GM20000 (cell line): ENCODE measurements around the gene OR2T33.
"Not testable (repeated sequence)": the region's sequence is repeated elsewhere in the genome, so short reads cannot be mapped to it uniquely, and the experiment has no call there.

Experiments used
- DNase-seq: peaks from one replicate; pipeline ENCODE4 v3.0.0; 2012; ENCODE audit warnings: low spot score
- CTCF ChIP-seq: IDR thresholded peaks from 2 replicates; pipeline ENCODE4 v1.5.1; 2012; ENCODE audit warnings: mild to moderate bottlenecking, control low read depth; ENCODE audit errors: extremely low read depth, missing control alignments

Gene OR2T33

GRCh38 chr1:248268178-248268577 is 9.6 kb downstream of the OR2T33 start:
- no peak for TF ChIP-seq CTCF
- DNase-seq, result no peak

- DNase-seq, result not testable (repeated sequence)
Observed at GRCh38 chr1:248259309-248259708, 18.5 kb downstream of the OR2T33 start.

GRCh38 chr1:248243204-248243603 is 34.6 kb downstream of the OR2T33 start:
- peak; percentile 59 for DNase-seq
- peak; percentile 67 for TF ChIP-seq CTCF

- no peak for TF ChIP-seq CTCF
Observed at GRCh38 chr1:248239478-248239877, 38.3 kb downstream of the OR2T33 start.

GRCh38 chr1:248231117-248231516 is 46.7 kb downstream of the OR2T33 start, which contains the start of gene OR2M4:
Gene OR2M4, plus strand, starts transcription at chr1:248231417. Its CDS starts 7,512 bp downstream, at chr1:248238929.
- TF ChIP-seq CTCF, result no peak
- DNase-seq, result no peak

More at GRCh38 chr1:248239478-248239877, 38.3 kb downstream of the OR2T33 start:
- DNase-seq, result no peak

GRCh38 chr1:248229360-248229908 is 48.3 kb downstream of the OR2T33 start:
- no peak for DNase-seq

GRCh38 chr1:248225537-248225936 is 52.2 kb downstream of the OR2T33 start:
- no peak for DNase-seq
- TF ChIP-seq CTCF, result no peak

More at GRCh38 chr1:248229360-248229908, 48.3 kb downstream of the OR2T33 start:
- no peak for TF ChIP-seq CTCF
